H1 (cell line): ENCODE data around the gene NFKB1. TPM values are rescaled to one million over a fixed set of nuclear protein-coding genes. Genes with fewer than 3 reads are reported as not detected.

ENCODE experiments used
- CTCF ChIA-PET: fragments of 300-600 bp; sonication (Branson Sonifier 250); formaldehyde crosslinking; loops from one replicate; lab custom pipeline; 2021; ENCODE audit not compliant: partially characterized antibody; lab: Charles Lee
- POLR2A ChIA-PET: fragments of 300-600 bp; sonication (Branson Sonifier 250); formaldehyde crosslinking; loops from one replicate; lab custom pipeline; 2021; ENCODE audit warnings: inconsistent platforms; ENCODE audit not compliant: partially characterized antibody; lab: Charles Lee
- DNase-seq, 2 experiments: peaks; one replicate each; pipeline versions ENCODE4 v3.0.0 to v3.0.0-alpha.2; 2010 to 2022; ENCODE audit warnings: low spot score in 2 of 2, low read depth in 1 of 2, mixed read lengths in 1 of 2
- FAIRE-seq: peaks from 2 replicates; lab custom pipeline; 2011; peaks lifted over from hg19 to GRCh38; lab: Jason Lieb, UNC
- H2AFZ ChIP-seq: 2 replicates; pipeline ENCODE4 v1.8.1; 2012; ENCODE audit warnings: low read length, inconsistent platforms
- H2AK5ac ChIP-seq: 2 replicates; pipeline ENCODE4 v1.6.1; 2013; ENCODE audit warnings: low read depth, low read length
- H2BK120ac ChIP-seq: replicated peaks from 2 replicates; pipeline ENCODE3; 2013; ENCODE audit warnings: low read depth, low read length, inconsistent platforms
- H2BK12ac ChIP-seq: 2 replicates; pipeline ENCODE4 v1.6.1; 2013; ENCODE audit warnings: low read depth, low read length
- H2BK15ac ChIP-seq: 2 replicates; pipeline ENCODE4 v1.6.1; 2013; ENCODE audit warnings: low read length
- H2BK20ac ChIP-seq: 2 replicates; pipeline ENCODE4 v1.6.1; 2013; ENCODE audit warnings: low read length
- H2BK5ac ChIP-seq: 2 replicates; pipeline ENCODE4 v1.6.1; 2013; ENCODE audit warnings: low read depth, low read length
- H3K14ac ChIP-seq: 2 replicates; pipeline ENCODE4 v1.6.1; 2013; ENCODE audit warnings: inconsistent platforms; ENCODE audit not compliant: insufficient read length
- H3K18ac ChIP-seq: 2 replicates; pipeline ENCODE4 v1.6.1; 2013; ENCODE audit warnings: low read length; ENCODE audit errors: extremely low read depth
- H3K23ac ChIP-seq: 2 replicates; pipeline ENCODE4 v1.6.1; 2013; ENCODE audit warnings: inconsistent platforms; ENCODE audit not compliant: insufficient read length
- H3K23me2 ChIP-seq: 2 replicates; pipeline ENCODE4 v1.6.1; 2013; ENCODE audit warnings: low read depth, low read length
- H3K27ac ChIP-seq: 2 replicates; pipeline ENCODE4 v1.6.1; 2011; ENCODE audit warnings: low read depth, low read length, inconsistent platforms
- H3K27me3 ChIP-seq, 4 experiments: replicated peaks in 1 of 4; 1 replicate in 1 of 4; 2 replicates in 3 of 4; pipeline versions ENCODE4 v1.6.1 to v1.8.1; 2011 to 2013; ENCODE audit warnings: low read length in 3 of 4, mild to moderate bottlenecking in 3 of 4, inconsistent platforms in 2 of 4, mixed read lengths in 2 of 4, moderate library complexity in 1 of 4; ENCODE audit not compliant: control insufficient read depth in 3 of 4, insufficient read depth in 3 of 4; ENCODE audit errors: extremely low read depth in 1 of 4
- H3K36me3 ChIP-seq, 4 experiments: 2 replicates each; pipeline versions ENCODE4 v1.6.1 to v1.8.1; 2011 to 2013; ENCODE audit warnings: mild to moderate bottlenecking in 4 of 4, low read length in 3 of 4, moderate library complexity in 2 of 4, control low read depth in 1 of 4, inconsistent platforms in 1 of 4; ENCODE audit not compliant: insufficient read depth in 4 of 4, control insufficient read depth in 2 of 4
- H3K4ac ChIP-seq: replicated peaks from 2 replicates; pipeline ENCODE3; 2013; ENCODE audit warnings: low read length, low read depth, mixed read lengths, inconsistent platforms; ENCODE audit not compliant: insufficient read length
- H3K4me1 ChIP-seq, 4 experiments: replicated peaks in 1 of 4; 1 replicate in 1 of 4; 2 replicates in 3 of 4; pipeline versions ENCODE4 v1.6.1 to v1.8.1; 2011 to 2013; ENCODE audit warnings: low read length in 3 of 4, inconsistent platforms in 2 of 4, mixed read lengths in 1 of 4; ENCODE audit not compliant: insufficient read depth in 4 of 4, control insufficient read depth in 3 of 4
- H3K4me2 ChIP-seq, 2 experiments: 2 replicates each; pipeline versions ENCODE4 v1.6.1 to v1.8.1; 2011 to 2013; ENCODE audit warnings: low read depth in 2 of 2, low read length in 2 of 2, control low read depth in 1 of 2, inconsistent platforms in 1 of 2, mild to moderate bottlenecking in 1 of 2; ENCODE audit not compliant: insufficient read depth in 1 of 2
- H3K4me3 ChIP-seq, 4 experiments: fragments of 200-600, 300-600 bp in 1 of 4; sonication (generic), shearing (Covaris generic), sonication (Bioruptor Twin) in 1 of 4; 2 replicates each; pipeline versions ENCODE4 v1.5.1 to v1.8.1; 2011 to 2016; ENCODE audit warnings: low read length in 4 of 4, low read depth in 3 of 4, control low read depth in 2 of 4, inconsistent platforms in 2 of 4, mild to moderate bottlenecking in 2 of 4, mixed read lengths in 1 of 4, moderate library complexity in 1 of 4; ENCODE audit not compliant: insufficient read depth in 2 of 4; ENCODE audit errors: extremely low read depth in 1 of 4
- H3K56ac ChIP-seq: replicated peaks from 2 replicates; pipeline ENCODE3; 2013; ENCODE audit warnings: low read depth, mild to moderate bottlenecking, mixed read lengths, low read length, inconsistent platforms; ENCODE audit not compliant: insufficient read length
- H3K79me1 ChIP-seq: 2 replicates; pipeline ENCODE4 v1.6.1; 2013; ENCODE audit warnings: low read depth, low read length, control low read depth
- H3K79me2 ChIP-seq, 2 experiments: 2 replicates each; pipeline versions ENCODE4 v1.6.1 to v1.8.1; 2012 to 2013; ENCODE audit warnings: low read length in 2 of 2, mild to moderate bottlenecking in 2 of 2, inconsistent platforms in 1 of 2; ENCODE audit not compliant: insufficient read depth in 2 of 2, control insufficient read depth in 1 of 2
- H3K9ac ChIP-seq, 4 experiments: replicated peaks in 1 of 4; 1 replicate in 1 of 4; 2 replicates in 3 of 4; pipeline versions ENCODE4 v1.6.1 to v1.8.1; 2011 to 2013; ENCODE audit warnings: low read depth in 3 of 4, low read length in 3 of 4, control low read depth in 2 of 4, mild to moderate bottlenecking in 2 of 4, moderate library complexity in 2 of 4, inconsistent platforms in 1 of 4; ENCODE audit errors: extremely low read depth in 1 of 4
- H3K9me3 ChIP-seq, 2 experiments: 2 replicates each; pipeline versions ENCODE4 v1.6.1 to v1.8.1; 2012 to 2013; ENCODE audit warnings: mild to moderate bottlenecking in 2 of 2, moderate library complexity in 2 of 2, control low read depth in 1 of 2, inconsistent platforms in 1 of 2, low read depth in 1 of 2, low read length in 1 of 2, mixed read lengths in 1 of 2; ENCODE audit not compliant: insufficient read depth in 2 of 2
- H4K20me1 ChIP-seq, 2 experiments: replicated peaks in 1 of 2; 2 replicates each; pipeline versions ENCODE3 to v1.8.1; 2011 to 2013; ENCODE audit warnings: inconsistent platforms in 2 of 2, low read length in 2 of 2, mild to moderate bottlenecking in 1 of 2; ENCODE audit not compliant: insufficient read depth in 2 of 2, control insufficient read depth in 1 of 2
- H4K5ac ChIP-seq: 2 replicates; pipeline ENCODE4 v1.6.1; 2013; ENCODE audit warnings: low read length, low read depth, mixed read lengths, inconsistent platforms; ENCODE audit not compliant: insufficient read length
- H4K8ac ChIP-seq: 2 replicates; pipeline ENCODE4 v1.8.0; 2013; ENCODE audit warnings: mild to moderate bottlenecking, moderate library complexity, low read length, inconsistent platforms; ENCODE audit not compliant: insufficient read depth; ENCODE audit errors: extremely low read depth
- H4K91ac ChIP-seq: replicated peaks from 2 replicates; pipeline ENCODE3; 2013; ENCODE audit warnings: low read length, mixed read lengths, inconsistent platforms; ENCODE audit not compliant: insufficient read length
- ASH2L ChIP-seq: fragments of 200-600, 300-600 bp; sonication (generic); IDR thresholded peaks from one replicate; pipeline ENCODE4 v1.7.1; 2017; ENCODE audit warnings: low read length
- CHD2 ChIP-seq: IDR thresholded peaks from 2 replicates; pipeline ENCODE4 v1.6.1; 2012; ENCODE audit warnings: low read length, improper control_type of control experiment
- CREB1 ChIP-seq: IDR thresholded peaks from 2 replicates; pipeline ENCODE4 v1.6.1; 2012; ENCODE audit warnings: inconsistent platforms
- GABPA ChIP-seq: IDR thresholded peaks from 2 replicates; pipeline ENCODE4 v1.6.1; 2011; ENCODE audit warnings: mild to moderate bottlenecking, low read length, moderate library complexity, borderline replicate concordance; ENCODE audit not compliant: insufficient read depth
- KDM1A ChIP-seq: fragments of 200-600, 300-600 bp; sonication (generic); IDR thresholded peaks from 2 replicates; pipeline ENCODE4 v1.7.1; 2016; ENCODE audit warnings: mild to moderate bottlenecking, low read length, borderline replicate concordance
- POLR2AphosphoS5 ChIP-seq: IDR thresholded peaks from 2 replicates; pipeline ENCODE4 v1.6.1; 2011; ENCODE audit warnings: low read depth, low read length
- YY1 ChIP-seq: IDR thresholded peaks from 2 replicates; pipeline ENCODE4 v1.6.1; 2011; ENCODE audit warnings: low read depth, mild to moderate bottlenecking, low read length
- WGBS, 2 experiments: shearing (Covaris generic) in 1 of 2; methylation state at CpG; one replicate each; pipeline versions ENCODE4 v1.1.6 to v1.1.7; 2013 to 2015; ENCODE audit warnings: low lambda C conversion rate in 2 of 2, mixed read lengths in 2 of 2, inconsistent platforms in 1 of 2, low coverage in 1 of 2, missing lambda C conversion rate in 1 of 2; ENCODE audit not compliant: insufficient replicate concordance in 2 of 2, insufficient coverage in 1 of 2, insufficient read length in 1 of 2; ENCODE audit errors: extremely low coverage in 1 of 2, missing lambda C conversion rate in 1 of 2; 5-methylcytosine and 5-hydroxymethylcytosine counted together
- polyA plus RNA-seq, 7 experiments: library from polyadenylated mRNA; depleted of rRNA in 3 of 7; stranded (reverse) in 5 of 7; unstranded in 2 of 7; fragments of >200 nt in 5 of 7; fragments of 200-250 nt in 2 of 7; gene quantifications; 1 replicate in 5 of 7; 2 replicates in 1 of 7; 4 replicates in 1 of 7; pipeline versions ENCODE4 v1.2.1 to v1.2.3, GENCODE V29; 2011 to 2013; ENCODE audit warnings: missing spikeins in 2 of 7, mixed read lengths in 2 of 7
- total RNA-seq: library from RNA; stranded (reverse); fragmentation: NEBNext Ultra II Directional; extraction: Animal tissue kit (Norgen Biotek cat#: 25700); gene quantifications from 2 replicates; pipeline ENCODE4 v1.2.1, GENCODE V29; 2021
- TF ChIP-seq, protein P1 (sequence below), 3 experiments: IDR thresholded peaks; 1 replicate in 2 of 3; 2 replicates in 1 of 3; pipeline versions ENCODE4 v1.5.1 to v1.6.1; 2011; ENCODE audit warnings: low read length in 3 of 3, mild to moderate bottlenecking in 3 of 3, inconsistent platforms in 2 of 3, low read depth in 1 of 3, moderate library complexity in 1 of 3; ENCODE audit not compliant: insufficient read depth in 1 of 3; ENCODE audit errors: control extremely low read depth in 1 of 3

NFKB1 gene
- total and polyA plus RNA-seq, 2 of the 8 experiments (the other 6 are each of a cell fraction or from before 2014, with no cell fraction given): 2.9 to 6.8 TPM

DNA sequence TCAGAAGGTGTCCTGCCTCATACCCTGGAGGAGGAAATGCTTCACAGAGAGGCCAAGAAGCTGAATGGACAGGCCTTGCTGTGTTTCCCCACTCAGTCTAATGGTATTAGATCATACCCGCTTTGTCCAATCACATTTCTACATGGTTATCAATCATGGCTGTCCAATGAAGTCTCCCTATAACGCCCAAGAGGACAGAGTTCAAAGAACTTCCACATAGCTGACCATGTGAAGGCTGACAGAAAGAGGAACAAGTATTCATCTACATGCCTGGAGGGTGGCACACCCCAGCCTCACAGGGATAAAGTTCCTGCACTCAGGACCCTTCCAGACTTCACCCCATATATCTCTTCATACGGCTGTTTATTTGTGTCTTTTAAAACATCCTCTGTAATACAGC lies 136.2 kb downstream of the NFKB1 start:
- H2AFZ ChIP-seq: no peak overlapping the region
- H3K27ac ChIP-seq: no peak overlapping the region
- no peak overlapping the region for H2BK5ac ChIP-seq
- H4K8ac ChIP-seq: no peak overlapping the region
- H3K14ac ChIP-seq: no peak overlapping the region
- H2AK5ac ChIP-seq: no peak overlapping the region
- DNase-seq: no peak
- no peak overlapping the region for H3K4me2 ChIP-seq
- H3K27me3 ChIP-seq: no peaks in the 10 kb centered on the region
- H3K9ac ChIP-seq: no peak overlapping the region
- no peak overlapping the region for H3K23ac ChIP-seq
- no peak overlapping the region for H2BK15ac ChIP-seq
- H4K20me1 ChIP-seq: no peaks in the 10 kb centered on the region
- POLR2A ChIA-PET: no interaction called here
- H3K4ac ChIP-seq: no peak overlapping the region
- CTCF ChIA-PET: interaction anchor here (0.8 to 1.3 kb wide), 3 partner anchors 13 to 26 kb away, joined by 3 read pairs; no protein-coding TSS in a partner anchor
- H3K36me3 ChIP-seq: peaks cover 0 to 16% (median 5%) of the 10 kb centered on the region in 4 experiments; a peak in 6 of 8 replicates
- no peaks in the 10 kb centered on the region for H3K79me1 ChIP-seq
- H4K91ac ChIP-seq: no peak overlapping the region
- TF ChIP-seq, protein P1, sequence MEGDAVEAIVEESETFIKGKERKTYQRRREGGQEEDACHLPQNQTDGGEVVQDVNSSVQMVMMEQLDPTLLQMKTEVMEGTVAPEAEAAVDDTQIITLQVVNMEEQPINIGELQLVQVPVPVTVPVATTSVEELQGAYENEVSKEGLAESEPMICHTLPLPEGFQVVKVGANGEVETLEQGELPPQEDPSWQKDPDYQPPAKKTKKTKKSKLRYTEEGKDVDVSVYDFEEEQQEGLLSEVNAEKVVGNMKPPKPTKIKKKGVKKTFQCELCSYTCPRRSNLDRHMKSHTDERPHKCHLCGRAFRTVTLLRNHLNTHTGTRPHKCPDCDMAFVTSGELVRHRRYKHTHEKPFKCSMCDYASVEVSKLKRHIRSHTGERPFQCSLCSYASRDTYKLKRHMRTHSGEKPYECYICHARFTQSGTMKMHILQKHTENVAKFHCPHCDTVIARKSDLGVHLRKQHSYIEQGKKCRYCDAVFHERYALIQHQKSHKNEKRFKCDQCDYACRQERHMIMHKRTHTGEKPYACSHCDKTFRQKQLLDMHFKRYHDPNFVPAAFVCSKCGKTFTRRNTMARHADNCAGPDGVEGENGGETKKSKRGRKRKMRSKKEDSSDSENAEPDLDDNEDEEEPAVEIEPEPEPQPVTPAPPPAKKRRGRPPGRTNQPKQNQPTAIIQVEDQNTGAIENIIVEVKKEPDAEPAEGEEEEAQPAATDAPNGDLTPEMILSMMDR (IDR thresholded peaks at IDR 0.05; ENCODE audit: control extremely low read depth in 1 of 3, insufficient read depth in 1 of 3, low read depth in 1 of 3, low read length in 3 of 3): no peak
- TF ChIP-seq CHD2 (no peak), ASH2L (no peak), CREB1 (no peak), KDM1A (no peak), GABPA (no peak), YY1 (no peak), POLR2AphosphoS5 (no peak)
- 0 out of 2 replicates have a peak, but pooled peaks cover 2% of the 10 kb centered on the region for H3K23me2 ChIP-seq
- WGBS, 2 experiments: 85% methylated on average over 3 of the region's 3 CpGs; no CpG with 5 or more reads in 1 of the 2 experiments
- no peak overlapping the region for H2BK20ac ChIP-seq
- no peak overlapping the region for H2BK12ac ChIP-seq
- no peak overlapping the region for H3K18ac ChIP-seq
- no peak for FAIRE-seq
- no peaks in the 10 kb centered on the region for H3K4me1 ChIP-seq
- no peak overlapping the region for H4K5ac ChIP-seq
- H3K9me3 ChIP-seq: no peaks in the 10 kb centered on the region
- H3K56ac ChIP-seq: no peak overlapping the region
- H3K79me2 ChIP-seq: no peaks in the 10 kb centered on the region
- no peak overlapping the region for H2BK120ac ChIP-seq
- H3K4me3 ChIP-seq: no peak overlapping the region
